ENCODE data around the gene OR51I1. TPM values are rescaled to one million over a fixed set of nuclear protein-coding genes. Genes with fewer than 3 reads are reported as not detected.

Gene OR51I1
- total RNA-seq, 3 donors from 2014 or later, result 0.44 TPM; not detected in 2

DNA sequence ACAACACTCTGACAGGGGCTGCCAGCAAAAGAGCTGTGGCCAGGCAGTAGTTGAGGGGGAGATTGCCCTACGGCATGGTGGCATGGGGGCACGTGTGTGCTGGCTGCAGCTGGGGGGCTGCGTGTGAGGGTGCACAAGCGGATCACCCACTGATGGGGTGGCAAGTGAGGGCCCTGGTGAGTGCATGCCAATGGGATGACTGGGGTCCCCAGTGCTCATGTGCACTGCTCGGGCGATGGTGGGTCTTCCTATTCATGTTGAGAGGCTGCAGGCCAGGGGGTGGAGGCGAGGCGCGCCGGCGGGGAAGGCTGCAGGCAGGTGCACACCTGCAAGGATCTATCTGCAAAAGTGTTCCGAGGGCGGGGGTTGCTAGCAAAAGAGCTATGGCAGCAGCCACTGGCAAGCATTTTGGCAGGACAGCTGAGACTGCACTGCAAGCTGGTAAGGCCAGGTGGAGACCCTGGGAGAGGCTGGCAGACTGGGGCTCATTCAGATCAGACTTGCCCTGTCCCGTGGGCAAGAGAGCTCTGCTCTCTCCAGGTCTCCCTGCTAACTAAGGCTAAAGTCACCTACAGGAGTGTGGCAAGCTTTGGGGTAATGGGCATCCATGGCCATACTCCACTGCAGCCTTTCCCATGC lies 19.8 kb upstream of the OR51I1 start:
- H3K36me3 ChIP-seq, result no peaks in the 10 kb centered on the region
- H3K27me3 ChIP-seq, result no peaks in the 10 kb centered on the region
- no peaks in the 10 kb centered on the region for H3K4me1 ChIP-seq
- TF ChIP-seq POLR2A (IDR thresholded peaks at IDR 0.05), result no peak
- no peak for TF ChIP-seq CTCF (IDR thresholded peaks at IDR 0.05)
- TF ChIP-seq POLR2AphosphoS5 (IDR thresholded peaks at IDR 0.05), result no peak
- DNase-seq (ENCODE audit: low spot score in 2 of 2), result no peak
- H3K4me3 ChIP-seq, result no peak overlapping the region
- no peak overlapping the region for H3K27ac ChIP-seq
- no peaks in the 10 kb centered on the region for H3K9me3 ChIP-seq
- intact Hi-C loops (cut with DNase I; ENCODE audit: low total_unique reads), result loop anchor here (5.0 kb wide), 1 partner anchor 251 kb away; no protein-coding TSS in a partner anchor

DNA sequence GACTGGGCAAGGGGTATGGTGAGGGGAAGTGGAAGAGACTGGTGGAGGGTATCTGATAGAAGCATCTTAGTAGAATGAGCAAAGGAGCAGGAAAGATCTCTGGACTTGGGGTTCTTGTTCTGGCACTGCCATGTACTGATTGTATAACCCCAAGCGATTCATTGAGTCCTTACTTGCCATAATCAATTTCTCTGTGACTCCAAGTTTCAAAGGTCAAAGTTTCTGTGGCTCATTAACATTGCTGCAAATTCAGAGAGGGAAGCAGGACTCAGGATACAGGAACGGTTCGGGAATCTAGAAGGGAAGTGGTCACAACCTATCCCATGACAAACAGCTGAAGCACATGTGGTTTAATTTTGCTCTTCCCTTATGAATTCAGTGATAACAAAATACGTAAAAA lies 8.1 kb upstream of the OR51I1 start:
- Histone ChIP-seq H3K4me3 (no peak overlapping the region), H3K27ac (no peak overlapping the region), H3K4me1 (no peaks in the 10 kb centered on the region), H3K9me3 (no peaks in the 10 kb centered on the region), H3K27me3 (no peaks in the 10 kb centered on the region), H3K36me3 (no peaks in the 10 kb centered on the region)
- DNase-seq (ENCODE audit: low spot score in 2 of 2), result no peak
- intact Hi-C loops (cut with DNase I; ENCODE audit: low total_unique reads), result no loop called here
- no peak for TF ChIP-seq CTCF (IDR thresholded peaks at IDR 0.05)
- TF ChIP-seq POLR2A (IDR thresholded peaks at IDR 0.05), result no peak
- no peak for TF ChIP-seq POLR2AphosphoS5 (IDR thresholded peaks at IDR 0.05)

- Histone ChIP-seq H3K27me3 (no peaks in the 10 kb centered on the region), H3K4me3 (no peak within 1 kb of the TSS), H3K4me1 (no peaks in the 10 kb centered on the region), H3K27ac (no peak within 1 kb of the TSS), H3K9me3 (no peaks in the 10 kb centered on the region), H3K36me3 (no peaks in the 10 kb centered on the region)
- DNase-seq (ENCODE audit: low spot score in 2 of 2), result no peak
- TF ChIP-seq POLR2A (IDR thresholded peaks at IDR 0.05) (no peak), POLR2AphosphoS5 (IDR thresholded peaks at IDR 0.05) (no peak), CTCF (IDR thresholded peaks at IDR 0.05) (no peak)
- intact Hi-C loops (cut with DNase I; ENCODE audit: low total_unique reads), result no loop called here
These were observed 7.7 kb upstream of the OR51I1 start, which contains the start of gene OR51I2 for GRCh38 chr11:5449023-5449422. Gene OR51I2, plus strand, starts transcription at chr11:5449323. Its CDS starts 4,166 bp downstream, at chr11:5453489.

- intact Hi-C loops (cut with DNase I; ENCODE audit: low total_unique reads), result no loop called here
- DNase-seq (ENCODE audit: low spot score in 2 of 2), result no peak
- no peaks in the 10 kb centered on the region for H3K9me3 ChIP-seq
- H3K27me3 ChIP-seq, result no peaks in the 10 kb centered on the region
- H3K36me3 ChIP-seq, result no peaks in the 10 kb centered on the region
- no peaks in the 10 kb centered on the region for H3K4me1 ChIP-seq
- no peak for TF ChIP-seq POLR2AphosphoS5 (IDR thresholded peaks at IDR 0.05)
- no peak for TF ChIP-seq CTCF (IDR thresholded peaks at IDR 0.05)
- no peak for TF ChIP-seq POLR2A (IDR thresholded peaks at IDR 0.05)
- H3K4me3 ChIP-seq, result no peak overlapping the region
- no peak overlapping the region for H3K27ac ChIP-seq
These were observed 2.6 kb upstream of the OR51I1 start for GRCh38 chr11:5443835-5444393.

- no peaks in the 10 kb centered on the region for H3K4me1 ChIP-seq
- DNase-seq (ENCODE audit: low spot score in 2 of 2), result no peak
- H3K27me3 ChIP-seq, result no peaks in the 10 kb centered on the region
These were observed 18.2 kb downstream of the OR51I1 start for GRCh38 chr11:5423131-5423530.

More at GRCh38 chr11:5423131-5423530, 18.2 kb downstream of the OR51I1 start:
- Histone ChIP-seq H3K4me3 (no peak overlapping the region), H3K9me3 (no peaks in the 10 kb centered on the region), H3K36me3 (no peaks in the 10 kb centered on the region), H3K27ac (no peak overlapping the region)
- no peak for TF ChIP-seq POLR2A (IDR thresholded peaks at IDR 0.05)
- no peak for TF ChIP-seq POLR2AphosphoS5 (IDR thresholded peaks at IDR 0.05)
- intact Hi-C loops (cut with DNase I; ENCODE audit: low total_unique reads), result no loop called here
